PC-9 (cell line): ENCODE data around the gene KLK3. TPM values are rescaled to one million over a fixed set of nuclear protein-coding genes. Genes with fewer than 3 reads are reported as not detected.
A peak's percentile ranks its signal among the peaks of the same experiment; 100 is the strongest.

Experiments used
- BruUV-seq: library from RNA; stranded (reverse); fragments of 400-500 nt; replicated peaks from 2 replicates; lab custom pipeline; 2021; lab: Mats Ljungman, UMichigan
- CTCF ChIA-PET: fragments of 300-600 bp; sonication (Branson Sonifier 250); formaldehyde crosslinking; loops from one replicate; lab custom pipeline; 2022; ENCODE audit warnings: antibody characterized with exemption; lab: Charles Lee
- POLR2A ChIA-PET: fragments of 300-600 bp; sonication (Branson Sonifier 250); formaldehyde crosslinking; loops from one replicate; lab custom pipeline; 2022; ENCODE audit warnings: antibody characterized with exemption; ENCODE audit not compliant: unreplicated experiment; lab: Charles Lee
- DNase-seq, 2 experiments: peaks; one replicate each; pipeline versions ENCODE4 v3.0.0 to v3.0.0-alpha.2; 2015 to 2022; ENCODE audit warnings: mixed read lengths in 1 of 2
- H2AFZ ChIP-seq: fragments of 200-600 bp; sonication (generic); 2 replicates; pipeline ENCODE4 v1.8.1; 2017; ENCODE audit warnings: antibody characterized with exemption
- H3F3A ChIP-seq: fragments of 200-600 bp; sonication (generic); 2 replicates; pipeline ENCODE4 v1.8.1; 2017; ENCODE audit warnings: antibody characterized with exemption, mild to moderate bottlenecking, low read depth; ENCODE audit not compliant: insufficient read depth
- H3K27ac ChIP-seq: fragments of 200-600 bp; sonication (generic); 2 replicates; pipeline ENCODE4 v1.6.1; 2016; ENCODE audit warnings: mixed run types
- H3K27me3 ChIP-seq: fragments of 200-600 bp; sonication (generic); 2 replicates; pipeline ENCODE4 v1.6.1; 2016; ENCODE audit warnings: low read depth, mixed run types; ENCODE audit not compliant: insufficient read depth
- H3K36me3 ChIP-seq: fragments of 200-600 bp; sonication (generic); 2 replicates; pipeline ENCODE4 v1.6.1; 2016; ENCODE audit warnings: low read depth, mixed run types
- H3K4me1 ChIP-seq: fragments of 200-600 bp; sonication (generic); replicated peaks from 2 replicates; pipeline ENCODE4 v1.6.1; 2016; ENCODE audit warnings: mixed run types; ENCODE audit not compliant: insufficient read depth
- H3K4me2 ChIP-seq: fragments of 200-600 bp; sonication (generic); 2 replicates; pipeline ENCODE4 v1.6.1; 2017; ENCODE audit warnings: mixed run types
- H3K4me3 ChIP-seq: fragments of 200-600 bp; sonication (generic); 2 replicates; pipeline ENCODE4 v1.6.1; 2016; ENCODE audit warnings: mixed run types
- H3K79me2 ChIP-seq: fragments of 200-600 bp; sonication (generic); 2 replicates; pipeline ENCODE4 v1.6.1; 2017; ENCODE audit warnings: low read depth, mixed run types
- H3K9me2 ChIP-seq: fragments of 200-600 bp; sonication (generic); 2 replicates; pipeline ENCODE4 v1.8.1; 2017; ENCODE audit warnings: mild to moderate bottlenecking; ENCODE audit not compliant: insufficient read depth
- H3K9me3 ChIP-seq: fragments of 200-600 bp; sonication (generic); 2 replicates; pipeline ENCODE4 v1.8.1; 2016; ENCODE audit warnings: low read depth; ENCODE audit not compliant: insufficient read depth
- H4K20me1 ChIP-seq: fragments of 200-600 bp; sonication (generic); 2 replicates; pipeline ENCODE4 v1.8.1; 2017; ENCODE audit not compliant: insufficient read depth
- EZH2 ChIP-seq: fragments of 200-600 bp; sonication (generic); IDR thresholded peaks from 2 replicates; pipeline ENCODE4 v1.8.0; 2017; ENCODE audit warnings: antibody characterized with exemption, low read depth
- intact Hi-C: fragments of 100-400 bp; cut with micrococcal nuclease; formaldehyde crosslinking; loops from one replicate; pipeline ENCODE4 v1.10.0; 2022; ENCODE audit not compliant: unreplicated experiment
- total RNA-seq: library from RNA; stranded (reverse); gene quantifications from 2 replicates; pipeline ENCODE4 v1.2.3, GENCODE V29; 2021
- TF ChIP-seq, protein P1 (sequence below): fragments of 200-600 bp; sonication (generic); conservative IDR thresholded peaks from 2 replicates; pipeline ENCODE4 v1.6.1; 2017; ENCODE audit warnings: mixed run types, antibody characterized with exemption, mild to moderate bottlenecking, moderate library complexity

The KLK3 gene
- total RNA-seq, 1 experiment from 2014 or later, result not detected

DNA sequence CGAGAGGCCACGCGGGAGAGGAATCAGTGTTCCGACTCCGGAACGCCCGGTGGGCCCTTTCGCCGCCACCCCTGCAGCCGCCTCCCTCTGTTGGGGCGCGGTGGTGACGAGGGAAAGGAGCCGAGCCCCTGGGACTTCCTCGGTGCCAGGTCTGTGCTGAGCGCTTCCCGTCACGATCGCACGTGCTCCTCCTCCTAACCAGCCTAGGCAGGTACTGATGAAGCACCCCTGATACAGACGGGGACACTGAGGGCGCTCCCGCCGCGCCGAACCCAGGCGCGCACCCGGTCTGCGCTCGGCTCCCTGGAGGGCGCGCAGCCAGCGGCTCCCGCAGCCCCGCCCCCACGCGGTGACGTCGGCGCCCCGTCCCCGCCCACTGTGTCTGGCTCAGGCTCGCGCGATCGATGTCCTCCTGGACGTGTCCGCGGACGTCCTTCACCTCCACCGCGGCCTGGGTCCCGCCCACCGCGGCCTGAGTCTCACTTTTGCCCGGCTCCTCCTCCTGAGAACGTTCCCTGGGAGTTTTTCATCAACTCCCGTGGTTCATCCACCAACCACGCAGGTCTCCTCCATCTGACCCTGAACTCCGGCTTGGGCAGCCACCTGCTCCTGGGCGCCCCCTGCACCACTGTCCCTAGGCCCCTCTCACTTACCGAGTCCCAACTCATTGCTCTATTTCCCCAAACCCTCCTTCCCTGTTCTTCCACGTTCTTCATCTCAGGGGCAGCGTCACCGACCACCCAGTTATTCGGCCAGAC lies 18.8 kb upstream of the KLK3 start:
- Histone ChIP-seq H3K79me2 (no peaks in the 10 kb centered on the region), H3K4me1 (peaks cover 5% of the 10 kb centered on the region; the same call in 1 of the 2 replicates), H3K4me2 (peak overlapping the region; percentile 90), H3K27me3 (peaks cover 20% of the 10 kb centered on the region), H3F3A (peaks cover 8% of the 10 kb centered on the region), H3K9me3 (no peaks in the 10 kb centered on the region), H2AFZ (peak overlapping the region; percentile 92), H3K9me2 (no peaks in the 10 kb centered on the region), H3K36me3 (no peaks in the 10 kb centered on the region), H4K20me1 (no peaks in the 10 kb centered on the region), H3K4me3 (peak overlapping the region; percentile 69), H3K27ac (no peak overlapping the region)
- DNase-seq, result peak; percentile 67 to 83
- intact Hi-C loops, result no loop called here
- ChIA-PET CTCF (no interaction called here), POLR2A (no interaction called here)
- BruUV-seq, result no TSS peak
- no peak for TF ChIP-seq EZH2
- TF ChIP-seq, protein P1, sequence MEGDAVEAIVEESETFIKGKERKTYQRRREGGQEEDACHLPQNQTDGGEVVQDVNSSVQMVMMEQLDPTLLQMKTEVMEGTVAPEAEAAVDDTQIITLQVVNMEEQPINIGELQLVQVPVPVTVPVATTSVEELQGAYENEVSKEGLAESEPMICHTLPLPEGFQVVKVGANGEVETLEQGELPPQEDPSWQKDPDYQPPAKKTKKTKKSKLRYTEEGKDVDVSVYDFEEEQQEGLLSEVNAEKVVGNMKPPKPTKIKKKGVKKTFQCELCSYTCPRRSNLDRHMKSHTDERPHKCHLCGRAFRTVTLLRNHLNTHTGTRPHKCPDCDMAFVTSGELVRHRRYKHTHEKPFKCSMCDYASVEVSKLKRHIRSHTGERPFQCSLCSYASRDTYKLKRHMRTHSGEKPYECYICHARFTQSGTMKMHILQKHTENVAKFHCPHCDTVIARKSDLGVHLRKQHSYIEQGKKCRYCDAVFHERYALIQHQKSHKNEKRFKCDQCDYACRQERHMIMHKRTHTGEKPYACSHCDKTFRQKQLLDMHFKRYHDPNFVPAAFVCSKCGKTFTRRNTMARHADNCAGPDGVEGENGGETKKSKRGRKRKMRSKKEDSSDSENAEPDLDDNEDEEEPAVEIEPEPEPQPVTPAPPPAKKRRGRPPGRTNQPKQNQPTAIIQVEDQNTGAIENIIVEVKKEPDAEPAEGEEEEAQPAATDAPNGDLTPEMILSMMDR, result no peak

DNA sequence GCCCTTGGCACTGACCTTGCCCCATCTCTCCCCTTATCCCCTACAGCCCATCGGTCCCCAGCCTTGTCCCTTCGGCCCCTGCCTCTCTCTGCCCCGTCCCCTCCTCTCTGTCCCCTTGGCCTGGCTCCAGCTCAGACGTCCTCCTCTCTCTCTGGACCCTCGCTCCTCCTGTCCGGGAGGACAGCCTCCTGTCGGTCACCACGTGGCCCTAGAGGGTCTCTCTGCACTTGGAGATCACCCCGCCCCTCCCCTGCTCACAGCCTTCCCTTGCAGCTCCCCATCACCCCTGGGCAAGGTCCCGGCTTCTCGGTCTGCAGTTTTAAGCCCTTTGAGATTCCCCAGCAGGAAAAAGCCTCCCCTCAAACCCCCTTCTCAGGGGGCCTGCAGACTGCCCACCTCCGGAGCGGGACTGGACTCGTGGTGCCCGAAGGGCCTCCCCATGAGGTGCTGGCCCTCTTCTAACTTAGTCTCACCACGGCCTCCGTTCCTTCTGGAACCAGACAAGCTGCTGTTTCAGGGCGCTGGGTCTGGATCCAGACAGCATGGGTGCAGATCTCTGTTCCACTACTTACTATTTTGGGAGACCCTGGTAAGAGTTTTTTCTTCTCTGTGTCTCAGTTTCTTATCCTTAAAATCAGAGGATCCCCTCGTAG lies 18.0 kb upstream of the KLK3 start:
- no peak overlapping the region for H2AFZ ChIP-seq
- peaks cover 8% of the 10 kb centered on the region for H3F3A ChIP-seq
- no TSS peak for BruUV-seq
- no peaks in the 10 kb centered on the region for H4K20me1 ChIP-seq
- POLR2A ChIA-PET, result no interaction called here
- no peaks in the 10 kb centered on the region for H3K9me3 ChIP-seq
- no peak for TF ChIP-seq EZH2
- TF ChIP-seq, protein P1, result no peak
- H3K4me3 ChIP-seq, result peak overlapping the region; percentile 69; the same call in 1 of the 2 replicates
- CTCF ChIA-PET, result no interaction called here
- no peak for DNase-seq
- no peak overlapping the region for H3K27ac ChIP-seq
- H3K9me2 ChIP-seq, result no peaks in the 10 kb centered on the region
- peak overlapping the region; percentile 90; the same call in 1 of the 2 replicates for H3K4me2 ChIP-seq
- H3K27me3 ChIP-seq, result peaks cover 24% of the 10 kb centered on the region
- peaks cover 5% of the 10 kb centered on the region; the same call in 1 of the 2 replicates for H3K4me1 ChIP-seq
- H3K36me3 ChIP-seq, result no peaks in the 10 kb centered on the region
- H3K79me2 ChIP-seq, result no peaks in the 10 kb centered on the region
- intact Hi-C loops, result no loop called here

DNA sequence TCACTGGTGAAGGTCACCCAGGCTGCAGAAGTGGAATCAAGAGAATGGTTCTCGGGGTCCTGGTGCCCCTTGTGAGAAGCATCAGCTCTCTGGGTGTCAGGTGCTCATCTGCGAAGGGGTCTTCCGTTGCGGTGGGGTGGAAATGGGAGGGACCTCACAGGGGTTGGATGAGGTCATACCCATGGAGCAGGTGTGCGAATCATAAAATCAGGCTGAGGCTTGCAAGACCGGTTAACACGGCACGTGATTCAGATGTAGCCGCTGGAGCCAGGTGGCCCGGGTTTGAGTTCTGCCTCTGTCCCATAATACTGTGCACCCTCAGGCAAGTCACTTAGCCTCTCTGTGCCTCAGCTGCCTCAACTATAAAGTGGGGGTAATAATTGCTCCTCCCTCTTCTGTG lies 17.4 kb upstream of the KLK3 start:
- Histone ChIP-seq H3K4me2 (no peak overlapping the region), H3K79me2 (no peaks in the 10 kb centered on the region), H3K36me3 (no peaks in the 10 kb centered on the region), H3K27me3 (peaks cover 26% of the 10 kb centered on the region), H2AFZ (no peak overlapping the region), H3K9me3 (no peaks in the 10 kb centered on the region), H3K4me1 (peaks cover 5% of the 10 kb centered on the region; the same call in 1 of the 2 replicates), H3K27ac (no peak overlapping the region), H3K4me3 (no peak overlapping the region), H3K9me2 (no peaks in the 10 kb centered on the region), H4K20me1 (no peaks in the 10 kb centered on the region), H3F3A (peaks cover 8% of the 10 kb centered on the region)
- TF ChIP-seq EZH2, result no peak
- TF ChIP-seq, protein P1, result no peak
- ChIA-PET CTCF (no interaction called here), POLR2A (no interaction called here)
- BruUV-seq, result no TSS peak
- intact Hi-C loops, result no loop called here
- no peak for DNase-seq
